ENCODE measurements around the gene MEGF6. TPM values are rescaled to one million over a fixed set of nuclear protein-coding genes. Genes with fewer than 3 reads are reported as not detected.

Gene MEGF6
- total and polyA plus RNA-seq, 2 of the 8 experiments (the other 6 are each of a cell fraction or from before 2014, with no cell fraction given) = 4.1 to 14.8 TPM

- no peaks in the 10 kb centered on the region for H3K36me3 ChIP-seq (ENCODE audit: control insufficient read depth in 2 of 4, insufficient read depth in 4 of 4, low read length in 3 of 4)
- H2AK5ac ChIP-seq (ENCODE audit: low read depth, low read length) = peak overlapping the region; percentile 58; the same call in 1 of the 2 replicates
- peak overlapping the region; percentile 78; the same call in 1 of the 2 replicates for H3K27ac ChIP-seq (ENCODE audit: low read depth, low read length)
- H2BK120ac ChIP-seq (replicated peaks; ENCODE audit: low read depth, low read length) = peak overlapping the region; percentile 79
- no peak overlapping the region for H3K23ac ChIP-seq (ENCODE audit: insufficient read length)
- CTCF ChIA-PET (ENCODE audit: partially characterized antibody) = interaction anchor here (0.9 to 1.6 kb wide), 4 partner anchors 16 to 163 kb away, joined by 3 to 7 read pairs (median 4); no protein-coding TSS in a partner anchor
- no peaks in the 10 kb centered on the region for H3K9me3 ChIP-seq (ENCODE audit: insufficient read depth in 2 of 2, low read depth in 1 of 2, low read length in 1 of 2)
- H3K27me3 ChIP-seq (replicated peaks in 1 of 4; ENCODE audit: control insufficient read depth in 3 of 4, extremely low read depth in 1 of 4, insufficient read depth in 3 of 4, low read length in 3 of 4) = peaks cover 0 to 3% (median 0%) of the 10 kb centered on the region in 4 experiments; a peak in 1 of 7 replicates
- H3K79me1 ChIP-seq (ENCODE audit: low read depth, low read length) = no peaks in the 10 kb centered on the region; the same call in 1 of the 2 replicates
- H2BK20ac ChIP-seq (ENCODE audit: low read length) = 0 out of 2 replicates have a peak overlapping the region, but pooled peaks have one; percentile 87
- peak overlapping the region; percentile 94 for H2BK5ac ChIP-seq (ENCODE audit: low read depth, low read length)
- H4K8ac ChIP-seq (ENCODE audit: extremely low read depth, insufficient read depth, low read length) = peak overlapping the region; percentile 76; the same call in 1 of the 2 replicates
- 91% methylated on average over 18 of the region's 18 CpGs; no CpG with 5 or more reads in 1 of the 2 experiments for WGBS, 2 experiments (ENCODE audit: extremely low coverage in 1 of 2, insufficient coverage in 1 of 2, insufficient read length in 1 of 2, insufficient replicate concordance in 2 of 2, low coverage in 1 of 2, low lambda C conversion rate in 2 of 2, missing lambda C conversion rate in 1 of 2)
- H3K4ac ChIP-seq (replicated peaks; ENCODE audit: insufficient read length, low read depth, low read length) = peak overlapping the region; percentile 94
- H3K4me1 ChIP-seq (replicated peaks in 1 of 4; ENCODE audit: control insufficient read depth in 3 of 4, insufficient read depth in 4 of 4, low read length in 3 of 4) = peaks cover 0 to 20% (median 16%) of the 10 kb centered on the region in 4 experiments; a peak in 6 of 7 replicates
- POLR2A ChIA-PET (ENCODE audit: partially characterized antibody) = interaction anchor here (1.2 to 4.1 kb wide), 5 partner anchors 16 to 26 kb away, joined by 3 to 26 read pairs (median 5); no protein-coding TSS in a partner anchor
- no peak overlapping the region for H3K14ac ChIP-seq (ENCODE audit: insufficient read length)
- H2BK12ac ChIP-seq (ENCODE audit: low read depth, low read length) = peak overlapping the region; percentile 78; the same call in 1 of the 2 replicates
- H2BK15ac ChIP-seq (ENCODE audit: low read length) = peak overlapping the region; percentile 99
- H3K9ac ChIP-seq (replicated peaks in 1 of 4; ENCODE audit: extremely low read depth in 1 of 4, low read depth in 3 of 4, low read length in 3 of 4) = peak overlapping the region in 1 of 4 experiments; percentile 33; a peak in 2 of 7 replicates
- H3K79me2 ChIP-seq (ENCODE audit: control insufficient read depth in 1 of 2, insufficient read depth in 2 of 2, low read length in 2 of 2) = peaks cover 0 to 13% of the 10 kb centered on the region in 2 experiments; a peak in 1 of 4 replicates
- peak overlapping the region; percentile 50 to 83 (median 56); a peak in 5 of 8 replicates for H3K4me3 ChIP-seq (ENCODE audit: extremely low read depth in 1 of 4, insufficient read depth in 2 of 4, low read depth in 3 of 4, low read length in 4 of 4)
- no peak overlapping the region for H2AFZ ChIP-seq (ENCODE audit: low read length)
- peak overlapping the region; percentile 96 for H4K91ac ChIP-seq (replicated peaks; ENCODE audit: insufficient read length, low read length)
- FAIRE-seq = no peak
- H3K18ac ChIP-seq (ENCODE audit: extremely low read depth, low read length) = peak overlapping the region; percentile 81
- H3K56ac ChIP-seq (replicated peaks; ENCODE audit: insufficient read length, low read depth, low read length) = no peak overlapping the region
- H3K4me2 ChIP-seq (ENCODE audit: insufficient read depth in 1 of 2, low read depth in 2 of 2, low read length in 2 of 2) = peak overlapping the region; percentile 68 to 83
- H4K5ac ChIP-seq (ENCODE audit: insufficient read length, low read depth, low read length) = peak overlapping the region; percentile 91
- TF ChIP-seq KDM1A (IDR thresholded peaks at IDR 0.05; ENCODE audit: borderline replicate concordance, low read length) = peak; percentile 3; the same call in 1 of the 2 replicates
- TF ChIP-seq EZH2 (IDR thresholded peaks at IDR 0.05; ENCODE audit: low read depth, low read length, severe bottlenecking) = no peak
- peaks cover 3% of the 10 kb centered on the region; the same call in 1 of the 2 replicates for H3K23me2 ChIP-seq (ENCODE audit: low read depth, low read length)
- peaks cover 3 to 7% of the 10 kb centered on the region in 2 experiments for H4K20me1 ChIP-seq (replicated peaks in 1 of 2; ENCODE audit: control insufficient read depth in 1 of 2, insufficient read depth in 2 of 2, low read length in 2 of 2)
- no peak for DNase-seq (ENCODE audit: low read depth in 1 of 2, low spot score in 2 of 2)
Observed at GRCh38 chr1:3455670-3456448, 155.4 kb downstream of the MEGF6 start.

All from H1 (cell line).